GM12878 (cell line): Measurements from ENCODE around the gene DHCR24. TPM values are rescaled to one million over a fixed set of nuclear protein-coding genes. Genes with fewer than 3 reads are reported as not detected.

Experiments used
- ATAC-seq: fragments of 200-7000 bp; cut with Tn5 transposase; 3 replicates; pipeline ENCODE4 v1.9.1; 2020; ENCODE audit warnings: mild to moderate bottlenecking, moderate library complexity
- BruUV-seq: library from RNA; stranded (reverse); fragments of 400-500 nt; replicated peaks from 2 replicates; lab custom pipeline; 2021; lab: Mats Ljungman, UMichigan
- CTCF ChIA-PET: fragments of 300-600 bp; sonication (Branson Sonifier 250); formaldehyde crosslinking; extraction: SDS; loops from one replicate; lab custom pipeline; 2021; ENCODE audit warnings: inconsistent platforms; lab: Yijun Ruan, JAX
- POLR2A ChIA-PET: fragments of 350-600 bp; formaldehyde crosslinking; extraction: SDS; loops from one replicate; lab custom pipeline; 2021; ENCODE audit warnings: inconsistent platforms; lab: Charles Lee
- RAD21 ChIA-PET: fragments of 300-600 bp; sonication (Branson Sonifier 250); formaldehyde crosslinking; loops from one replicate; lab custom pipeline; 2023; ENCODE audit warnings: antibody characterized with exemption; ENCODE audit not compliant: unreplicated experiment; lab: Charles Lee
- SMC1A ChIA-PET: fragments of 300-600 bp; sonication (Branson Sonifier 250); formaldehyde crosslinking; loops from one replicate; lab custom pipeline; 2023; ENCODE audit not compliant: unreplicated experiment, uncharacterized antibody; lab: Charles Lee
- DNase-seq: peaks from one replicate; pipeline ENCODE4 v3.0.0-alpha.2; 2011; ENCODE audit warnings: low read depth, low spot score
- FAIRE-seq: peaks from 3 replicates; lab custom pipeline; 2011; peaks lifted over from hg19 to GRCh38; lab: Jason Lieb, UNC
- H2AFZ ChIP-seq: 2 replicates; pipeline ENCODE4 v1.6.0; 2011; ENCODE audit warnings: low read depth, low read length, control low read depth; ENCODE audit not compliant: control insufficient read depth
- H3K27ac ChIP-seq: 2 replicates; pipeline ENCODE4 v1.5.1; 2011; ENCODE audit warnings: control low read depth; ENCODE audit not compliant: control insufficient read depth, insufficient read depth
- H3K27me3 ChIP-seq, 2 experiments: replicated peaks in 1 of 2; 2 replicates each; pipeline versions ENCODE4 v1.6.0 to v1.6.1; 2011; ENCODE audit warnings: low read length in 1 of 2; ENCODE audit not compliant: control insufficient read depth in 2 of 2, insufficient read depth in 2 of 2
- H3K36me3 ChIP-seq, 2 experiments: 2 replicates each; pipeline ENCODE4 v1.5.1; 2011; ENCODE audit warnings: low read length in 1 of 2; ENCODE audit not compliant: control insufficient read depth in 2 of 2, insufficient read depth in 2 of 2
- H3K4me1 ChIP-seq: 2 replicates; pipeline ENCODE4 v1.6.1; 2011; ENCODE audit warnings: mild to moderate bottlenecking, low read length, moderate library complexity, mixed read lengths; ENCODE audit not compliant: control insufficient read depth, insufficient read depth
- H3K4me2 ChIP-seq: 2 replicates; pipeline ENCODE4 v1.6.0; 2011; ENCODE audit warnings: control low read depth; ENCODE audit not compliant: control insufficient read depth, insufficient read depth
- H3K4me3 ChIP-seq: fragments of 200-600 bp; sonication (generic); 2 replicates; pipeline ENCODE4 v1.5.1; 2016
- H3K79me2 ChIP-seq: 2 replicates; pipeline ENCODE4 v1.6.0; 2011; ENCODE audit warnings: low read length; ENCODE audit not compliant: control insufficient read depth, insufficient read depth
- H3K9ac ChIP-seq: 2 replicates; pipeline ENCODE4 v1.8.0; 2011; ENCODE audit warnings: low read length, control low read depth, mixed read lengths; ENCODE audit not compliant: control insufficient read depth, insufficient read depth
- H3K9me3 ChIP-seq: replicated peaks from 3 replicates; pipeline ENCODE4 v1.5.1; 2011; ENCODE audit warnings: mild to moderate bottlenecking, low read length; ENCODE audit not compliant: control insufficient read depth, insufficient read depth
- H4K20me1 ChIP-seq: 2 replicates; pipeline ENCODE4 v1.6.0; 2011; ENCODE audit not compliant: control insufficient read depth, insufficient read depth
- BHLHE40 ChIP-seq, 2 experiments: fragments of 450-650 bp in 1 of 2; IDR thresholded peaks; 2 replicates each; pipeline ENCODE4 v1.6.1; 2011 to 2017; ENCODE audit warnings: low read depth in 2 of 2, borderline replicate concordance in 1 of 2, improper control_type of control experiment in 1 of 2, low read length in 1 of 2, mild to moderate bottlenecking in 1 of 2
- CBX3 ChIP-seq: fragments of 200-600 bp; sonication (generic); IDR thresholded peaks from 2 replicates; pipeline ENCODE4 v1.6.1; 2016; ENCODE audit warnings: low read depth, borderline replicate concordance
- CREM ChIP-seq: IDR thresholded peaks from 2 replicates; pipeline ENCODE4 v1.6.1; 2014; ENCODE audit warnings: antibody characterized with exemption, low read depth
- ESRRA ChIP-seq: IDR thresholded peaks from 2 replicates; pipeline ENCODE4 v1.6.1; 2012; ENCODE audit warnings: mild to moderate bottlenecking, low read length, improper control_type of control experiment
- EZH2 ChIP-seq: IDR thresholded peaks from 2 replicates; pipeline ENCODE4 v1.6.1; 2012; ENCODE audit warnings: low read depth, mild to moderate bottlenecking, control low read depth, inconsistent platforms, low read length, borderline replicate concordance; ENCODE audit not compliant: control insufficient read depth
- GATAD2B ChIP-seq: fragments of 450-650 bp; conservative IDR thresholded peaks from 2 replicates; pipeline ENCODE4 v1.6.1; 2017; ENCODE audit warnings: low read depth, mild to moderate bottlenecking, moderate library complexity
- HDAC2 ChIP-seq: fragments of 200-600 bp; sonication (generic); IDR thresholded peaks from 2 replicates; pipeline ENCODE4 v1.6.1; 2017
- HDAC6 ChIP-seq: fragments of 200-600 bp; sonication (generic); IDR thresholded peaks from one replicate; pipeline ENCODE4 v1.8.0; 2017; ENCODE audit warnings: antibody characterized with exemption; ENCODE audit not compliant: unreplicated experiment
- MEF2B ChIP-seq: fragments of 450-650 bp; IDR thresholded peaks from 2 replicates; pipeline ENCODE4 v1.6.1; 2018; ENCODE audit warnings: mild to moderate bottlenecking, moderate library complexity; ENCODE audit not compliant: partially characterized antibody, poor library complexity, severe bottlenecking
- MTA2 ChIP-seq: fragments of 450-650 bp; IDR thresholded peaks from 2 replicates; pipeline ENCODE4 v1.6.1; 2016; ENCODE audit warnings: low read depth, mild to moderate bottlenecking, moderate library complexity
- MXI1 ChIP-seq: fragments of 150-350 bp; IDR thresholded peaks from 2 replicates; pipeline ENCODE4 v1.6.1; 2011; ENCODE audit warnings: low read depth, mild to moderate bottlenecking, inconsistent platforms, low read length, improper control_type of control experiment
- NFIC ChIP-seq: IDR thresholded peaks from 2 replicates; pipeline ENCODE4 v1.6.1; 2012; ENCODE audit warnings: low read depth, mild to moderate bottlenecking, inconsistent platforms, low read length, moderate library complexity
- PAX8 ChIP-seq: fragments of 450-650 bp; IDR thresholded peaks from 2 replicates; pipeline ENCODE4 v1.6.1; 2017; ENCODE audit warnings: mild to moderate bottlenecking, moderate library complexity
- PML ChIP-seq: IDR thresholded peaks from 2 replicates; pipeline ENCODE4 v1.6.1; 2012; ENCODE audit warnings: low read length, inconsistent platforms
- SMARCA5 ChIP-seq: fragments of 450-650 bp; IDR thresholded peaks from 2 replicates; pipeline ENCODE4 v1.6.1; 2017; ENCODE audit warnings: mild to moderate bottlenecking
- TCF7 ChIP-seq: IDR thresholded peaks from 2 replicates; pipeline ENCODE4 v1.6.1; 2014; ENCODE audit warnings: antibody characterized with exemption, borderline replicate concordance
- WGBS: methylation state at CpG from one replicate; pipeline ENCODE4 v1.1.6; 2016; ENCODE audit warnings: low lambda C conversion rate; ENCODE audit not compliant: insufficient replicate concordance, insufficient coverage; ENCODE audit errors: missing lambda C conversion rate; 5-methylcytosine and 5-hydroxymethylcytosine counted together
- in situ Hi-C: fragments of 300-500 bp; cut with MboI; formaldehyde crosslinking; loops from 9 replicates; pipeline ENCODE4 v1.14.3; 2018; ENCODE audit warnings: mixed read lengths
- intact Hi-C: fragments of 100-400 bp; cut with micrococcal nuclease; formaldehyde crosslinking; loops from one replicate; pipeline ENCODE4 v1.14.2; 2022; ENCODE audit not compliant: unreplicated experiment
- polyA plus RNA-seq, 11 experiments: library from polyadenylated mRNA; depleted of rRNA in 4 of 11; unstranded in 6 of 11; stranded (reverse) in 5 of 11; fragments of >200 nt; fragmentation: Nextera tagmentation in 4 of 11; fragmentation: Illumina TruSeq in 1 of 11; extraction: Ambion mirVana in 4 of 11; extraction: Trizol in 1 of 11; gene quantifications; 1 replicate in 1 of 11; 2 replicates in 10 of 11; pipeline versions ENCODE4 v1.2.1 to v1.2.3, GENCODE V29; 2011 to 2016; ENCODE audit warnings: inconsistent platforms in 2 of 11, missing spikeins in 2 of 11, low read depth in 1 of 11
- total RNA-seq, 4 experiments: library from RNA; depleted of rRNA in 3 of 4; stranded (reverse); fragments of >200 nt in 3 of 4; fragmentation: Illumina TruSeq in 1 of 4; extraction: Trizol in 1 of 4; gene quantifications; 2 replicates each; pipeline versions ENCODE4 v1.2.1 to v1.2.3, GENCODE V29; 2013 to 2021
- TF ChIP-seq, protein P1 (sequence below): fragments of 450-650 bp; IDR thresholded peaks from 2 replicates; pipeline ENCODE4 v1.6.1; 2014; ENCODE audit warnings: mild to moderate bottlenecking
- TF ChIP-seq, protein P2 (sequence below): fragments of 450-650 bp; IDR thresholded peaks from 2 replicates; pipeline ENCODE4 v1.6.1; 2018; ENCODE audit warnings: borderline replicate concordance, mild to moderate bottlenecking; ENCODE audit not compliant: partially characterized antibody

The DHCR24 gene
- total and polyA plus RNA-seq, 10 of the 15 experiments (the other 5 are each of a cell fraction or from before 2014, with no cell fraction given): 23.3 to 169 (median 120) TPM

- ATAC-seq (no peak), DNase-seq (no peak), FAIRE-seq (no peak)
- intact Hi-C loops (no loop called here), in situ Hi-C loops (no loop called here)
- H4K20me1 ChIP-seq: no peaks in the 10 kb centered on the region; the same call in none of the 2 replicates
- no peaks in the 10 kb centered on the region for H3K9me3 ChIP-seq
- H3K9ac ChIP-seq: no peak overlapping the region
- POLR2A ChIA-PET: interaction anchor here (0.6 kb wide), 1 partner anchor 379 kb away, joined by 6 read pairs; no protein-coding TSS in a partner anchor
- CTCF ChIA-PET: no interaction called here
- RAD21 ChIA-PET: no interaction called here
- H3K4me1 ChIP-seq: no peaks in the 10 kb centered on the region
- TF ChIP-seq MXI1: no peak
- no peak for TF ChIP-seq MTA2
- TF ChIP-seq GATAD2B: no peak
- TF ChIP-seq EZH2: no peak
- no peak for TF ChIP-seq PAX8
- TF ChIP-seq SMARCA5: no peak
- no peak for TF ChIP-seq TCF7
- TF ChIP-seq, protein P1, sequence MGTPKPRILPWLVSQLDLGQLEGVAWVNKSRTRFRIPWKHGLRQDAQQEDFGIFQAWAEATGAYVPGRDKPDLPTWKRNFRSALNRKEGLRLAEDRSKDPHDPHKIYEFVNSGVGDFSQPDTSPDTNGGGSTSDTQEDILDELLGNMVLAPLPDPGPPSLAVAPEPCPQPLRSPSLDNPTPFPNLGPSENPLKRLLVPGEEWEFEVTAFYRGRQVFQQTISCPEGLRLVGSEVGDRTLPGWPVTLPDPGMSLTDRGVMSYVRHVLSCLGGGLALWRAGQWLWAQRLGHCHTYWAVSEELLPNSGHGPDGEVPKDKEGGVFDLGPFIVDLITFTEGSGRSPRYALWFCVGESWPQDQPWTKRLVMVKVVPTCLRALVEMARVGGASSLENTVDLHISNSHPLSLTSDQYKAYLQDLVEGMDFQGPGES: no peak
- no peak for TF ChIP-seq CBX3
- no peak for TF ChIP-seq ESRRA
- TF ChIP-seq PML: no peak
- TF ChIP-seq CREM: no peak
- no peak for TF ChIP-seq MEF2B
- no peak for TF ChIP-seq NFIC
- TF ChIP-seq, protein P2, sequence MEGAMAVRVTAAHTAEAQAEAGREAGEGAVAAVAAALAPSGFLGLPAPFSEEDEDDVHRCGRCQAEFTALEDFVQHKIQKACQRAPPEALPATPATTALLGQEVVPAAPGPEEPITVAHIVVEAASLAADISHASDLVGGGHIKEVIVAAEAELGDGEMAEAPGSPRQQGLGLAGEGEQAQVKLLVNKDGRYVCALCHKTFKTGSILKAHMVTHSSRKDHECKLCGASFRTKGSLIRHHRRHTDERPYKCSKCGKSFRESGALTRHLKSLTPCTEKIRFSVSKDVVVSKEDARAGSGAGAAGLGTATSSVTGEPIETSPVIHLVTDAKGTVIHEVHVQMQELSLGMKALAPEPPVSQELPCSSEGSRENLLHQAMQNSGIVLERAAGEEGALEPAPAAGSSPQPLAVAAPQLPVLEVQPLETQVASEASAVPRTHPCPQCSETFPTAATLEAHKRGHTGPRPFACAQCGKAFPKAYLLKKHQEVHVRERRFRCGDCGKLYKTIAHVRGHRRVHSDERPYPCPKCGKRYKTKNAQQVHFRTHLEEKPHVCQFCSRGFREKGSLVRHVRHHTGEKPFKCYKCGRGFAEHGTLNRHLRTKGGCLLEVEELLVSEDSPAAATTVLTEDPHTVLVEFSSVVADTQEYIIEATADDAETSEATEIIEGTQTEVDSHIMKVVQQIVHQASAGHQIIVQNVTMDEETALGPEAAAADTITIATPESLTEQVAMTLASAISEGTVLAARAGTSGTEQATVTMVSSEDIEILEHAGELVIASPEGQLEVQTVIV: no peak
- TF ChIP-seq HDAC6: no peak
- no peak for TF ChIP-seq HDAC2
- TF ChIP-seq BHLHE40 (IDR thresholded peaks at IDR 0.05; ENCODE audit: borderline replicate concordance in 1 of 2, low read depth in 2 of 2, low read length in 1 of 2): no peak
- no peak overlapping the region for H3K4me3 ChIP-seq
- H2AFZ ChIP-seq: no peak overlapping the region
- WGBS: 69% methylated on average over 4 of the region's 4 CpGs
- no peak overlapping the region for H3K4me2 ChIP-seq
- H3K27ac ChIP-seq: no peak overlapping the region
- BruUV-seq: no TSS peak
- no peaks in the 10 kb centered on the region for H3K27me3 ChIP-seq
- peaks cover 35 to 37% of the 10 kb centered on the region in 2 experiments for H3K36me3 ChIP-seq
- H3K79me2 ChIP-seq: no peaks in the 10 kb centered on the region
- SMC1A ChIA-PET: no interaction called here
Measured at GRCh38 chr1:54867717-54868057, 19.3 kb downstream of the DHCR24 start.
